DND-41 (cell line): ENCODE results near the gene CDYL2.

Experiments used
- ATAC-seq: fragments of 200-7000 bp; cut with Tn5 transposase; 3 replicates; pipeline ENCODE4 v1.9.1; 2021; ENCODE audit warnings: low read depth; ENCODE audit not compliant: insufficient read depth
- DNase-seq: peaks from one replicate; pipeline ENCODE4 v3.0.0-alpha.2; 2020
- H2AFZ ChIP-seq: 2 replicates; pipeline ENCODE4 v1.6.0; 2012; ENCODE audit warnings: low read depth, low read length
- H3K27ac ChIP-seq: 2 replicates; pipeline ENCODE4 v1.5.1; 2012; ENCODE audit warnings: low read length, inconsistent platforms
- H3K27me3 ChIP-seq: fragments of 200-600 bp; sonication (generic); 2 replicates; pipeline ENCODE4 v1.6.0; 2012; ENCODE audit warnings: low read length, mild to moderate bottlenecking, inconsistent platforms; ENCODE audit not compliant: insufficient read depth, poor library complexity
- H3K36me3 ChIP-seq: 2 replicates; pipeline ENCODE4 v1.5.1; 2012; ENCODE audit warnings: low read length, inconsistent platforms; ENCODE audit not compliant: insufficient read depth
- H3K4me1 ChIP-seq: 2 replicates; pipeline ENCODE4 v1.5.1; 2012; ENCODE audit warnings: mild to moderate bottlenecking, low read length; ENCODE audit not compliant: insufficient read depth
- H3K4me2 ChIP-seq: 2 replicates; pipeline ENCODE4 v1.6.0; 2012; ENCODE audit warnings: mild to moderate bottlenecking, moderate library complexity, low read length, inconsistent platforms; ENCODE audit not compliant: insufficient read depth
- H3K4me3 ChIP-seq, 2 experiments: fragments of 200-600 bp in 1 of 2; shearing (Covaris generic) in 1 of 2; 2 replicates each; pipeline ENCODE4 v1.5.1; 2012 to 2016; ENCODE audit warnings: inconsistent platforms in 2 of 2, low read length in 2 of 2, mild to moderate bottlenecking in 2 of 2, low read depth in 1 of 2, moderate library complexity in 1 of 2
- H3K79me2 ChIP-seq: 2 replicates; pipeline ENCODE4 v1.6.0; 2012; ENCODE audit warnings: low read length, inconsistent platforms; ENCODE audit not compliant: insufficient read depth
- H3K9ac ChIP-seq: 2 replicates; pipeline ENCODE4 v1.6.0; 2012; ENCODE audit warnings: low read depth, mild to moderate bottlenecking, inconsistent platforms, low read length, moderate library complexity
- H3K9me3 ChIP-seq: 2 replicates; pipeline ENCODE4 v1.5.1; 2012; ENCODE audit warnings: low read length, moderate library complexity, mild to moderate bottlenecking, inconsistent platforms; ENCODE audit not compliant: insufficient read depth, severe bottlenecking
- H4K20me1 ChIP-seq: 2 replicates; pipeline ENCODE4 v1.6.0; 2012; ENCODE audit warnings: low read length; ENCODE audit not compliant: insufficient read depth
- CTCF ChIP-seq: IDR thresholded peaks from 2 replicates; pipeline ENCODE4 v1.5.1; 2012; ENCODE audit warnings: borderline replicate concordance, low read length, moderate library complexity, mild to moderate bottlenecking; ENCODE audit not compliant: poor library complexity, severe bottlenecking; ENCODE audit errors: extremely low read depth
- EZH2 ChIP-seq: IDR thresholded peaks from 3 replicates; pipeline ENCODE4 v1.6.1; 2012; ENCODE audit warnings: borderline replicate concordance, low read depth, mild to moderate bottlenecking, moderate library complexity, low read length, inconsistent platforms; ENCODE audit not compliant: severe bottlenecking

Gene CDYL2

GRCh38 chr16:80844395-80844794 lies 40.0 kb upstream of the CDYL2 start:
- no peak overlapping the region for H2AFZ ChIP-seq
- H3K4me2 ChIP-seq: no peak overlapping the region
- no peak overlapping the region for H3K4me3 ChIP-seq
- no peaks in the 10 kb centered on the region for H3K27me3 ChIP-seq
- H3K27ac ChIP-seq: no peak overlapping the region
- DNase-seq (no peak), ATAC-seq (no peak)
- no peaks in the 10 kb centered on the region for H3K4me1 ChIP-seq
- no peaks in the 10 kb centered on the region for H3K9me3 ChIP-seq
- no peak overlapping the region for H3K9ac ChIP-seq
- H4K20me1 ChIP-seq: no peaks in the 10 kb centered on the region
- H3K79me2 ChIP-seq: no peaks in the 10 kb centered on the region
- no peaks in the 10 kb centered on the region for H3K36me3 ChIP-seq
- no peak for TF ChIP-seq EZH2
- no peak for TF ChIP-seq CTCF

GRCh38 chr16:80841231-80841630 lies 36.8 kb upstream of the CDYL2 start:
- H3K79me2 ChIP-seq: no peaks in the 10 kb centered on the region
- no peaks in the 10 kb centered on the region for H3K9me3 ChIP-seq
- H4K20me1 ChIP-seq: no peaks in the 10 kb centered on the region
- no peak overlapping the region for H3K4me3 ChIP-seq
- no peak overlapping the region for H3K9ac ChIP-seq
- no peak overlapping the region for H3K27ac ChIP-seq
- ATAC-seq (no peak), DNase-seq (no peak)
- H3K27me3 ChIP-seq: no peaks in the 10 kb centered on the region
- H3K4me1 ChIP-seq: no peaks in the 10 kb centered on the region
- no peak overlapping the region for H2AFZ ChIP-seq
- TF ChIP-seq CTCF: no peak
- no peak for TF ChIP-seq EZH2
- no peaks in the 10 kb centered on the region for H3K36me3 ChIP-seq
- H3K4me2 ChIP-seq: no peak overlapping the region

GRCh38 chr16:80837533-80838147 lies 33.2 kb upstream of the CDYL2 start:
- no peak overlapping the region for H2AFZ ChIP-seq
- no peaks in the 10 kb centered on the region for H3K79me2 ChIP-seq
- no peak for TF ChIP-seq CTCF
- TF ChIP-seq EZH2: no peak
- H3K4me1 ChIP-seq: no peaks in the 10 kb centered on the region
- no peaks in the 10 kb centered on the region for H3K9me3 ChIP-seq
- DNase-seq (no peak), ATAC-seq (no peak)
- H3K27me3 ChIP-seq: peaks cover 2% of the 10 kb centered on the region
- no peaks in the 10 kb centered on the region for H3K36me3 ChIP-seq
- no peak overlapping the region for H3K9ac ChIP-seq
- H3K4me2 ChIP-seq: no peak overlapping the region
- H3K27ac ChIP-seq: no peak overlapping the region
- no peaks in the 10 kb centered on the region for H4K20me1 ChIP-seq
- H3K4me3 ChIP-seq: no peak overlapping the region
